Osteoblast (primary cell): ENCODE results near the gene COBL. TPM values are rescaled to one million over a fixed set of nuclear protein-coding genes. Genes with fewer than 3 reads are reported as not detected.

Experiments used
- DNase-seq: peaks from one replicate; pipeline ENCODE4 v3.0.0; 2011; ENCODE audit warnings: low spot score, mixed read lengths; ENCODE audit not compliant: insufficient read length; ENCODE audit errors: missing footprints
- H2AFZ ChIP-seq: 2 replicates; pipeline ENCODE4 v1.6.0; 2011; ENCODE audit warnings: mild to moderate bottlenecking, low read length
- H3K27ac ChIP-seq: 2 replicates; pipeline ENCODE4 v1.5.1; 2011; ENCODE audit warnings: mild to moderate bottlenecking, low read depth, low read length, moderate library complexity
- H3K27me3 ChIP-seq: 2 replicates; pipeline ENCODE4 v1.6.0; 2012; ENCODE audit warnings: mild to moderate bottlenecking, control low read depth, inconsistent platforms, low read length, moderate library complexity; ENCODE audit not compliant: insufficient read depth
- H3K36me3 ChIP-seq: 2 replicates; pipeline ENCODE4 v1.5.1; 2011; ENCODE audit warnings: mild to moderate bottlenecking, low read length, control low read depth, moderate library complexity; ENCODE audit not compliant: insufficient read depth
- H3K4me1 ChIP-seq: 2 replicates; pipeline ENCODE4 v1.5.1; 2011; ENCODE audit warnings: mild to moderate bottlenecking, low read length, control low read depth, moderate library complexity; ENCODE audit not compliant: insufficient read depth
- H3K4me2 ChIP-seq: 2 replicates; pipeline ENCODE4 v1.6.0; 2011; ENCODE audit warnings: mild to moderate bottlenecking, low read length; ENCODE audit not compliant: insufficient read depth
- H3K4me3 ChIP-seq: fragments of 200-600 bp; sonication (generic); 3 replicates; pipeline ENCODE4 v1.5.1; 2012; ENCODE audit warnings: mild to moderate bottlenecking, low read length, inconsistent platforms; ENCODE audit not compliant: insufficient read depth
- H3K79me2 ChIP-seq: 2 replicates; pipeline ENCODE4 v1.6.0; 2012; ENCODE audit warnings: mild to moderate bottlenecking, low read length, control low read depth, inconsistent platforms; ENCODE audit not compliant: insufficient read depth
- H3K9me3 ChIP-seq: 2 replicates; pipeline ENCODE4 v1.5.1; 2011; ENCODE audit warnings: low read depth, low read length, control low read depth
- H4K20me1 ChIP-seq: 2 replicates; pipeline ENCODE4 v1.6.0; 2012; ENCODE audit warnings: mild to moderate bottlenecking, low read length, control low read depth; ENCODE audit not compliant: insufficient read depth
- total RNA-seq: library from RNA; depleted of rRNA; stranded (reverse); fragments of >200 nt; gene quantifications from 2 replicates; pipeline ENCODE4 v1.2.3, GENCODE V29; 2012
- TF ChIP-seq, protein P1 (sequence below): IDR thresholded peaks from 2 replicates; pipeline ENCODE4 v1.5.1; 2011; ENCODE audit warnings: mild to moderate bottlenecking, low read depth, low read length, moderate library complexity; ENCODE audit errors: extremely low read depth

The COBL gene
- total RNA-seq, 1 donor, result under 0.01 TPM

DNA sequence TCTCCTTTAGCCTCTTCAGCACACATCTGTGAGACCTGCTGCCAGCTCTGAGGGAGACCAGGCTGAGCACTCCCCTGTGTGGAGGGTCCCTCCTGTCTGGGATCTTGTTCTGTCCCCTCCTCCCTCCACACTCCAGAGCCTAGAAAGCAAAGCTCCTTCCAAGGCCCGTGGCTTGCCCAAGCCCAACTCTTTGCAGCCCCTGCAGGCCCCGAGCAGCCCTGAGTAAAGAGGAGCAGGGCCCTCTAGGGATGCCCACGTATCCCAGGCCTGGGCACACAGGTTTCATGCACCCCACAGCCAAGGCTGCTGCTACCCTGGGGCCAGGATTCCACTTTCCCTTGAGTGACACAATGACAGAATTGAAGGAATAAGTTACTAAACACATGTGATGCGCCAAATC is 24.0 kb downstream of the COBL start:
- DNase-seq, result no peak
- Histone ChIP-seq H3K9me3 (no peaks in the 10 kb centered on the region), H3K36me3 (no peaks in the 10 kb centered on the region), H4K20me1 (no peaks in the 10 kb centered on the region), H3K4me2 (no peak overlapping the region), H2AFZ (no peak overlapping the region), H3K4me1 (no peaks in the 10 kb centered on the region), H3K27me3 (no peaks in the 10 kb centered on the region), H3K79me2 (no peaks in the 10 kb centered on the region), H3K27ac (no peak overlapping the region), H3K4me3 (no peak overlapping the region)
- TF ChIP-seq, protein P1, sequence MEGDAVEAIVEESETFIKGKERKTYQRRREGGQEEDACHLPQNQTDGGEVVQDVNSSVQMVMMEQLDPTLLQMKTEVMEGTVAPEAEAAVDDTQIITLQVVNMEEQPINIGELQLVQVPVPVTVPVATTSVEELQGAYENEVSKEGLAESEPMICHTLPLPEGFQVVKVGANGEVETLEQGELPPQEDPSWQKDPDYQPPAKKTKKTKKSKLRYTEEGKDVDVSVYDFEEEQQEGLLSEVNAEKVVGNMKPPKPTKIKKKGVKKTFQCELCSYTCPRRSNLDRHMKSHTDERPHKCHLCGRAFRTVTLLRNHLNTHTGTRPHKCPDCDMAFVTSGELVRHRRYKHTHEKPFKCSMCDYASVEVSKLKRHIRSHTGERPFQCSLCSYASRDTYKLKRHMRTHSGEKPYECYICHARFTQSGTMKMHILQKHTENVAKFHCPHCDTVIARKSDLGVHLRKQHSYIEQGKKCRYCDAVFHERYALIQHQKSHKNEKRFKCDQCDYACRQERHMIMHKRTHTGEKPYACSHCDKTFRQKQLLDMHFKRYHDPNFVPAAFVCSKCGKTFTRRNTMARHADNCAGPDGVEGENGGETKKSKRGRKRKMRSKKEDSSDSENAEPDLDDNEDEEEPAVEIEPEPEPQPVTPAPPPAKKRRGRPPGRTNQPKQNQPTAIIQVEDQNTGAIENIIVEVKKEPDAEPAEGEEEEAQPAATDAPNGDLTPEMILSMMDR, result no peak

DNA sequence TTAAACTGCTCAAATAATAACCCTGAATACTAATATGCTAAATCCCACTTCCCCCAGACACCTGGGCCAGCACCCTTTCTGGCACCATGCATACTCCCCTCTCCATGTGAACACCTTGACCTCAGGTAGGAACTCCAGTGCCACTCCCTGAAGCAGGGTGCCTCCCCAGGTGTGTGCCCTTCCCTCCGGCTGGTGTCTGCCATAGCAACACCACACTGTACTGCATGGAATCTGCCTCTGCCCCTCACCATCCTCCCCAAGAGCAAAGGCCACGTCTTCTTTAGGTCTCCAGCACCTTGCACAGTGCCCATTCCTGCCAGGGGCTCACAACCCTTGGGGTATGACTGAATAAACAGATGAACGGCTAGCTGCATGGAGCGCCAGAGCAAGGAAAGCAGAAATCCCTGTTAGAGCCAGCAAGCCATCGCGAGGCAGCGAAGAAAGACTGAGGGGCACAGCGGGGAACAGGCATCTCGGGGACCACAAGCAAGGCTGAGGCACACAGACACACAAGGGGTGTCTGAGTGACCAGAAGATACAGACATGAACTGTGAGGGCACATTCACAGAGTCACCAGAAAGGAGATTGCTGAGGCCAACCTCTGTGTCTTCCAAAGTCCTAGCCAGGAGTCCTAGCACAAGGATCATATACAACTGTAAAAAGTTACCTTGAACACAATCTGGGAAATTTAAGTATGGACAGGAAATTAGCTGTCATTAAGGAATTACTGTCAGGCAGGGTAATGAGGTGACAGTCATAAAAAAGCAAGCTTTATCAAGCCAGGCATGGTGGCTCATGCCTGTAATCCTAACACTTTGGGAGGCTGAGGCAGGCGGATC is 25.7 kb downstream of the COBL start:
- no peak overlapping the region for H3K4me3 ChIP-seq
- H3K27me3 ChIP-seq, result no peaks in the 10 kb centered on the region
- no peak overlapping the region for H2AFZ ChIP-seq
- no peak for DNase-seq
- TF ChIP-seq, protein P1, result no peak
- no peak overlapping the region for H3K4me2 ChIP-seq
- no peak overlapping the region for H3K27ac ChIP-seq
- H3K9me3 ChIP-seq, result no peaks in the 10 kb centered on the region
- H3K36me3 ChIP-seq, result no peaks in the 10 kb centered on the region
- H3K79me2 ChIP-seq, result no peaks in the 10 kb centered on the region
- no peaks in the 10 kb centered on the region for H4K20me1 ChIP-seq
- H3K4me1 ChIP-seq, result no peaks in the 10 kb centered on the region

DNA sequence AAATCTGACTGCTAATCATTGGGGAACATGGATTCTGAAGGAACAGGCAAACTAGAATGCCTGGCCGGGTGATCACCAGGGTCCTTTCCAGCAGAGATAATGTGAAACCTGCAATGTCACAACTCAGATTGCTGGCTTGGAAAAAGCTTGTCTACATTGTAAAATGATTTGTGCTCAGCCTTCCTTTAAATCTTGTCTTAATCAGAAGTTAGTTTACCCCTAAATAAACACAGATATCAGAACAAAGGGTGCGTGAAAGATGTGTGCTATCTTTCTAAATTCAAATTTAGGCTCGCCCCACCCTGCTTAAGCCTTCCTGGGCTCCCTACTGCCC is 26.3 kb downstream of the COBL start:
- H3K4me1 ChIP-seq, result no peaks in the 10 kb centered on the region
- no peaks in the 10 kb centered on the region for H4K20me1 ChIP-seq
- no peaks in the 10 kb centered on the region for H3K9me3 ChIP-seq
- H2AFZ ChIP-seq, result no peak overlapping the region
- DNase-seq, result no peak
- no peaks in the 10 kb centered on the region for H3K79me2 ChIP-seq
- no peaks in the 10 kb centered on the region for H3K36me3 ChIP-seq
- TF ChIP-seq, protein P1, result no peak
- no peak overlapping the region for H3K4me2 ChIP-seq
- H3K4me3 ChIP-seq, result no peak overlapping the region
- H3K27ac ChIP-seq, result no peak overlapping the region
- H3K27me3 ChIP-seq, result no peaks in the 10 kb centered on the region

DNA sequence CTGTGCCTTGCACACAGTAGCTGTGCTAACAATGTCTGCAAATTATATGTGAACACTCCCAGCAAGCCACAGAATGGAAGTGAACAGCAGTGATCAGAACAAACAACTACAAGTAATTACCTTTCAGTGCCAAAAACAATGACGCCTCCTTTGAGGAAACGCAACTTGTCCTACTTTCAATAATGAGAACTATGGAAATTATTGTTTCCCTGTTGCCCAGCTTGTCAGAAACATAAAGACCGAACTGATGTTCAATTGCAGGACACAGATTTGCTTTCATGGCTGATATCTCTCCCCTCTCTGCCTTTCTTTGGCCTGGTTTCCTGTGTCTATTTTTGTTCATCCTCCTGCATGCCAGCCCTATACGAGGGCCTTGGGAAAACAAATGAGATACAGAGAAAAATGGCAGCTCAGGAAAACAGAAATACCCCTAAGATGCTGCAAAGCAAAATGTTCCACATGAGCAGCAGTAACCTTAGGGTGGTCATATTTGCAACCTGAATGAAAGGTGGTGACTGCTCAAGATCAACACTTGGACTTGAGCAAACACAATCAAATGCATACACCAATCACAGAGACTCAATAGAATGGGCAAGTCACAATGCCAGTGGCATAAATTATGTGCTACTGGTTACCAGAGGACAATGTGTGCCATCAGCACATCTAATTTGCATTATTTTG is 26.8 kb downstream of the COBL start:
- DNase-seq, result no peak
- Histone ChIP-seq H3K79me2 (no peaks in the 10 kb centered on the region), H3K4me2 (no peak overlapping the region), H3K9me3 (no peaks in the 10 kb centered on the region), H3K4me1 (no peaks in the 10 kb centered on the region), H3K27ac (no peak overlapping the region), H3K4me3 (no peak overlapping the region), H3K27me3 (no peaks in the 10 kb centered on the region), H3K36me3 (no peaks in the 10 kb centered on the region), H2AFZ (no peak overlapping the region), H4K20me1 (no peaks in the 10 kb centered on the region)
- TF ChIP-seq, protein P1, result no peak
